OCI-LY1 (cell line): ENCODE data around the gene SENP3.

Experiments used
- H2AFZ ChIP-seq: fragments of 200-600 bp; sonication (generic), shearing (Covaris generic); 2 replicates; pipeline ENCODE4 v1.6.0; 2014; ENCODE audit warnings: antibody characterized with exemption, mild to moderate bottlenecking, low read length
- H3F3A ChIP-seq: fragments of 200-600 bp; sonication (generic), shearing (Covaris generic); 2 replicates; pipeline ENCODE4 v1.6.0; 2014; ENCODE audit warnings: mild to moderate bottlenecking, antibody characterized with exemption, low read length, moderate library complexity; ENCODE audit not compliant: insufficient read depth
- H3K27ac ChIP-seq: fragments of 200-600 bp; sonication (generic); 2 replicates; pipeline ENCODE4 v1.5.1; 2014; ENCODE audit warnings: low read length, mixed run types, mild to moderate bottlenecking, low read depth; ENCODE audit not compliant: poor library complexity, severe bottlenecking
- H3K27me3 ChIP-seq: fragments of 200-600 bp; sonication (generic); 2 replicates; pipeline ENCODE4 v1.6.0; 2014; ENCODE audit warnings: antibody characterized with exemption, mild to moderate bottlenecking, low read length, moderate library complexity; ENCODE audit not compliant: insufficient read depth
- H3K36me3 ChIP-seq: fragments of 200-600 bp; sonication (generic); 2 replicates; pipeline ENCODE4 v1.6.1; 2014; ENCODE audit warnings: mild to moderate bottlenecking, antibody characterized with exemption, low read length, moderate library complexity, mixed read lengths; ENCODE audit not compliant: insufficient read depth
- H3K4me1 ChIP-seq: fragments of 200-600 bp; sonication (generic); 2 replicates; pipeline ENCODE4 v1.5.1; 2014; ENCODE audit warnings: mild to moderate bottlenecking, low read length, moderate library complexity; ENCODE audit not compliant: insufficient read depth, severe bottlenecking
- H3K4me2 ChIP-seq: fragments of 200-600 bp; sonication (generic), shearing (Covaris generic); 2 replicates; pipeline ENCODE4 v1.6.1; 2014; ENCODE audit warnings: low read length
- H3K4me3 ChIP-seq: fragments of 200-600 bp; sonication (generic); 2 replicates; pipeline ENCODE4 v1.5.1; 2014; ENCODE audit warnings: low read length, low read depth, mild to moderate bottlenecking, mixed read lengths; ENCODE audit not compliant: poor library complexity, severe bottlenecking
- H3K79me2 ChIP-seq: fragments of 200-600 bp; shearing (Covaris generic); 2 replicates; pipeline ENCODE4 v1.6.1; 2016; ENCODE audit warnings: mixed run types, low read length, mixed read lengths; ENCODE audit not compliant: insufficient read depth
- H3K9ac ChIP-seq: fragments of 200-600 bp; sonication (generic), shearing (Covaris generic); 2 replicates; pipeline ENCODE4 v1.6.1; 2014; ENCODE audit warnings: mild to moderate bottlenecking, low read length, mixed read lengths
- H3K9me2 ChIP-seq: fragments of 200-600 bp; sonication (generic), shearing (Covaris generic); 2 replicates; pipeline ENCODE4 v1.6.1; 2014; ENCODE audit warnings: low read depth, mild to moderate bottlenecking, low read length, mixed read lengths
- H3K9me3 ChIP-seq: fragments of 200-600 bp; shearing (Covaris generic); 2 replicates; pipeline ENCODE4 v1.6.1; 2014; ENCODE audit warnings: low read length, mixed read lengths
- H4K20me1 ChIP-seq: fragments of 200-600 bp; sonication (generic), shearing (Covaris generic); 2 replicates; pipeline ENCODE4 v1.6.0; 2016; ENCODE audit warnings: mild to moderate bottlenecking, low read length; ENCODE audit not compliant: insufficient read depth
- EZH2 ChIP-seq: fragments of 200-600 bp; sonication (generic), shearing (Covaris generic); IDR thresholded peaks from 2 replicates; pipeline ENCODE4 v1.8.0; 2017; ENCODE audit warnings: borderline replicate concordance, mixed run types, mild to moderate bottlenecking, antibody characterized with exemption, low read length, moderate library complexity, mixed read lengths
- TF ChIP-seq, protein P1 (sequence below): fragments of 200-600 bp; sonication (generic), shearing (Covaris generic); IDR thresholded peaks from 2 replicates; pipeline ENCODE4 v1.5.1; 2017; ENCODE audit warnings: mild to moderate bottlenecking, antibody characterized with exemption, low read length, moderate library complexity, mixed read lengths

SENP3 gene

GRCh38 chr17:7574176-7574953 lies 12.6 kb downstream of the SENP3 start:
- peaks cover 38% of the 10 kb centered on the region for H3F3A ChIP-seq
- H3K9ac ChIP-seq, result peak overlapping the region; percentile 97
- H3K4me2 ChIP-seq, result peak overlapping the region; percentile 90
- H4K20me1 ChIP-seq, result peaks cover 5% of the 10 kb centered on the region; the same call in 1 of the 2 replicates
- no peaks in the 10 kb centered on the region for H3K9me3 ChIP-seq
- H3K4me3 ChIP-seq, result peak overlapping the region; percentile 94
- peaks cover 28% of the 10 kb centered on the region for H3K79me2 ChIP-seq
- peak overlapping the region; percentile 16 for H3K27ac ChIP-seq
- no peaks in the 10 kb centered on the region for H3K9me2 ChIP-seq
- no peak overlapping the region for H2AFZ ChIP-seq
- peaks cover 90% of the 10 kb centered on the region for H3K36me3 ChIP-seq
- no peaks in the 10 kb centered on the region for H3K27me3 ChIP-seq
- H3K4me1 ChIP-seq, result peaks cover 35% of the 10 kb centered on the region
- TF ChIP-seq, protein P1, sequence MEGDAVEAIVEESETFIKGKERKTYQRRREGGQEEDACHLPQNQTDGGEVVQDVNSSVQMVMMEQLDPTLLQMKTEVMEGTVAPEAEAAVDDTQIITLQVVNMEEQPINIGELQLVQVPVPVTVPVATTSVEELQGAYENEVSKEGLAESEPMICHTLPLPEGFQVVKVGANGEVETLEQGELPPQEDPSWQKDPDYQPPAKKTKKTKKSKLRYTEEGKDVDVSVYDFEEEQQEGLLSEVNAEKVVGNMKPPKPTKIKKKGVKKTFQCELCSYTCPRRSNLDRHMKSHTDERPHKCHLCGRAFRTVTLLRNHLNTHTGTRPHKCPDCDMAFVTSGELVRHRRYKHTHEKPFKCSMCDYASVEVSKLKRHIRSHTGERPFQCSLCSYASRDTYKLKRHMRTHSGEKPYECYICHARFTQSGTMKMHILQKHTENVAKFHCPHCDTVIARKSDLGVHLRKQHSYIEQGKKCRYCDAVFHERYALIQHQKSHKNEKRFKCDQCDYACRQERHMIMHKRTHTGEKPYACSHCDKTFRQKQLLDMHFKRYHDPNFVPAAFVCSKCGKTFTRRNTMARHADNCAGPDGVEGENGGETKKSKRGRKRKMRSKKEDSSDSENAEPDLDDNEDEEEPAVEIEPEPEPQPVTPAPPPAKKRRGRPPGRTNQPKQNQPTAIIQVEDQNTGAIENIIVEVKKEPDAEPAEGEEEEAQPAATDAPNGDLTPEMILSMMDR, result no peak
- TF ChIP-seq EZH2, result no peak

GRCh38 chr17:7575481-7575883 lies 13.8 kb downstream of the SENP3 start:
- no peak overlapping the region for H2AFZ ChIP-seq
- no peak for TF ChIP-seq EZH2
- TF ChIP-seq, protein P1, result no peak
- peaks cover 45% of the 10 kb centered on the region for H3F3A ChIP-seq
- H3K9ac ChIP-seq, result no peak overlapping the region; the same call in 1 of the 2 replicates
- H4K20me1 ChIP-seq, result peaks cover 5% of the 10 kb centered on the region; the same call in 1 of the 2 replicates
- H3K36me3 ChIP-seq, result peaks cover 86% of the 10 kb centered on the region
- H3K4me3 ChIP-seq, result peak overlapping the region; percentile 94
- no peaks in the 10 kb centered on the region for H3K27me3 ChIP-seq
- H3K9me2 ChIP-seq, result no peaks in the 10 kb centered on the region
- peak overlapping the region; percentile 90 for H3K4me2 ChIP-seq
- H3K27ac ChIP-seq, result peak overlapping the region; percentile 8
- H3K79me2 ChIP-seq, result peaks cover 28% of the 10 kb centered on the region
- H3K4me1 ChIP-seq, result peaks cover 41% of the 10 kb centered on the region
- no peaks in the 10 kb centered on the region for H3K9me3 ChIP-seq

DNA sequence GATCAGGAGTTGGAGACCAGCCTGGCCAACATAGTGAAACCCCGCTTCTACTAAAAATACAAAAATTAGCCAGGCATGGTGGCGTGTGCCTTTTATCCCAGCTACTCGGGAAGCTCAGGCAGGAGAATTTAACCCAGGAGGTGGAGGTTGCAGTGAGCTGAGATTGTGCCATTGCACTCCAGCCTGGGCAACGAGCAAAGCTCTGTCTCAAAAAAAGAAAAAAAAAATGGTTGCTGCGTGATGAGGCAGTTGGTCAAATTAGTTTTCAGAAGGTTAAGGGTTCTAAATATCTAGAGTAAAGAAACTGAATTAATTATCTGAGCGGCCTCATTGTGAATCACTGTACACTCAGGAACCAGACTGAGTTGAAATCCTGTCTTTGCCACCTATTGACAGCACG lies 14.2 kb downstream of the SENP3 start:
- peaks cover 45% of the 10 kb centered on the region for H3F3A ChIP-seq
- peaks cover 41% of the 10 kb centered on the region for H3K4me1 ChIP-seq
- H3K9ac ChIP-seq, result no peak overlapping the region; the same call in 1 of the 2 replicates
- TF ChIP-seq, protein P1, result no peak
- TF ChIP-seq EZH2, result no peak
- H3K27me3 ChIP-seq, result no peaks in the 10 kb centered on the region
- H2AFZ ChIP-seq, result no peak overlapping the region
- no peak overlapping the region for H3K4me3 ChIP-seq
- peaks cover 5% of the 10 kb centered on the region; the same call in 1 of the 2 replicates for H4K20me1 ChIP-seq
- no peaks in the 10 kb centered on the region for H3K9me2 ChIP-seq
- peaks cover 28% of the 10 kb centered on the region for H3K79me2 ChIP-seq
- no peak overlapping the region for H3K4me2 ChIP-seq
- H3K9me3 ChIP-seq, result no peaks in the 10 kb centered on the region
- H3K36me3 ChIP-seq, result peaks cover 81% of the 10 kb centered on the region
- no peak overlapping the region for H3K27ac ChIP-seq
